ENCODE measurements around the gene ANO7.

DNA sequence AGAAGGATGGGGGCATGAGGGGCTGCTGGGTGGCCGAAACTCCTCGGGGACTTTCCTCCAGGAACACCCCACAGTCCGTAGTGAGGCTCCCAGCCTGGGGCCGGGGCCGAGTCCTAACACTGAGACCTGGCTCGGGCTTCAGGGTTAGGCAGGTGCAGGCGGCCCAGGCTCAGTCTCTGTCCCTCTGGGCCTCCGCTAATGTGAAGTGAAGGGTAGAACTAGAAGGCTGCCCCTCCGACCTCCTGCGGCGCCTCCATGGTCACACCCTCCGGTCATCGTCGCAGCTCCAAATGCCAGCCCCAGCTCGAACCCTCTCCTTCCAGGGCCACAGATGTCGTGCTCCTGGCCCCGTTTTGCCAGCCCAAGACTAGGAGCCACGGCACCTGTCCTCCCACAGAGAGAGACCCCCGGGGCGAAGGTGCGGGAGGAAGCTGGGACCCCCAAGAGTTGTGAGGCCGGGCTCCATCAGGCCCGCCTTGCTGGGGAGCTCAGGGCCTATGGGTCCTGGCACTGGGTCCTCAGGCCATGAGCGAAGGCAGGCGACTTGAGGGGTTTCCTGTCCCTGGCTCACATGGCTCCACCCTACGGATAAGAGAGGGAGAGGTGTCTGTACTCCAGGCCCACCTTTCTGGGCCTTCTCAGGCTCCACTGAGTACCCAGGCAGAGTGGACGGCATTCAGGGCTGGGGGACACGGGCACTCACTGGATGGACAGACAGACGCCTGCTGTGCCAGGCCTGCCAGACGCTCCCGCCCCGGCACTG lies 797 bp downstream of the ANO7 start:
- TF ChIP-seq, protein P1, sequence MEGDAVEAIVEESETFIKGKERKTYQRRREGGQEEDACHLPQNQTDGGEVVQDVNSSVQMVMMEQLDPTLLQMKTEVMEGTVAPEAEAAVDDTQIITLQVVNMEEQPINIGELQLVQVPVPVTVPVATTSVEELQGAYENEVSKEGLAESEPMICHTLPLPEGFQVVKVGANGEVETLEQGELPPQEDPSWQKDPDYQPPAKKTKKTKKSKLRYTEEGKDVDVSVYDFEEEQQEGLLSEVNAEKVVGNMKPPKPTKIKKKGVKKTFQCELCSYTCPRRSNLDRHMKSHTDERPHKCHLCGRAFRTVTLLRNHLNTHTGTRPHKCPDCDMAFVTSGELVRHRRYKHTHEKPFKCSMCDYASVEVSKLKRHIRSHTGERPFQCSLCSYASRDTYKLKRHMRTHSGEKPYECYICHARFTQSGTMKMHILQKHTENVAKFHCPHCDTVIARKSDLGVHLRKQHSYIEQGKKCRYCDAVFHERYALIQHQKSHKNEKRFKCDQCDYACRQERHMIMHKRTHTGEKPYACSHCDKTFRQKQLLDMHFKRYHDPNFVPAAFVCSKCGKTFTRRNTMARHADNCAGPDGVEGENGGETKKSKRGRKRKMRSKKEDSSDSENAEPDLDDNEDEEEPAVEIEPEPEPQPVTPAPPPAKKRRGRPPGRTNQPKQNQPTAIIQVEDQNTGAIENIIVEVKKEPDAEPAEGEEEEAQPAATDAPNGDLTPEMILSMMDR (IDR thresholded peaks at IDR 0.05 in 4 of 5, conservative IDR thresholded peaks at IDR 0.05 in 1 of 5): no peak
- TF ChIP-seq POLR2A (IDR thresholded peaks at IDR 0.05): no peak

Data from gastrocnemius medialis (tissue), 4 donors.